HG02610 (cell line): Measurements from ENCODE around the gene JAKMIP1.

ENCODE experiments used
- ATAC-seq: cut with Tn5 transposase; IDR thresholded peaks from one replicate; pipeline ENCODE4 v1.9.1; 2021; ENCODE audit warnings: mild to moderate bottlenecking, moderate library complexity; ENCODE audit not compliant: unreplicated experiment

JAKMIP1 gene

DNA sequence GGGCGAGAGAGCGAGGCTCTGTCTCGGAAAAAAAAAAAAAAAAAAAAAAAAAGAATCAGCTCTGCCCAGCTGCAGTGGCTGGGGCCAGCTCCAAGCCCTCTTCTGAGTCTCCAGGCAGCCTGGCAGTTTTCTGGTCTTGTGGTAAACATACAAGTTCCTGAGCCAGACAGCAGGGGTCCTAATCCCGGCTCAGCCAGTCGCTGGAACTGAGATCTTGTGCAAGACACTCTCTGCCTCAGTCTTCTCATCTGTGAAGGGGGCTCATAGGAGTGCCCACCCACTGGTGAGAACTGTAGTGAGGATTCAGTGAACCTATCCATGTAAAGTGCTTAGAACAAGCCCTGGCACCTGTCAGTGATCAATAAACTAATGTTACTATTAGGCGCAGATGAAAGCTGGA, 223.9 kb downstream of the JAKMIP1 start:
- no peak for ATAC-seq
